Measurements from ENCODE around the gene LRRN2. TPM values are rescaled to one million over a fixed set of nuclear protein-coding genes. Genes with fewer than 3 reads are reported as not detected.

LRRN2 gene
- polyA plus RNA-seq, 1 donor from 2014 or later, result 3.3 TPM

DNA sequence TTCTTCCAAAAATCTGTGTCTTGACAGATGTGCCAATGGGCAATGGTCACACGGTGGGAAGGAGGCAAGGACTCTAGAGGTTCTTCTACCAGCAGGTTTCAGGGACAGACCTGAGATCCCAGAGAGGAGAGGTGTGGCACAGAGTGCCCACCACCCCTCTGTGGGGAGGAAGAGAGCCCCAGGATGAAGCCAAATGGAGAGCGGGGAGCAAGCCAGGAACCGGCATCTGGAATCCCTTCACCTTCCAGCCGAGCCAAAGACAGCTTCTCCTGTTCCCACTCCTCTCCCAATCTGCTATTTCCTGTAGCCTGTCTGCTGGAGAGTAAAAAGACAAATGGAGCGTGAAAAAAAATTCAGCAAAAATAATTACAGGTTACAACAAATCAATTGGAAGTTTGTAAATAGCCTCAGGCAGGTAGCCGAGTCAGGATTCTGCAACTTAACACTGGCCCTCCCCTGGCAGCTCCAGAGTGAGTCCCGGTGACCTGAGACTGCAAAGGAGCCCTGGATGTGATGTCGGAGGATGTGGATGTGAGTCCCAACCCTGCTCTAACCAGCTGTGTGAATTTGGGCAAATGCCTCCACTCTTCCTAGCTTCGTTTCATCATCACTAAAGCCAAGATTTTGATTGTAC lies 45.4 kb upstream of the LRRN2 start:
- Histone ChIP-seq H3K9me2 (ENCODE audit: insufficient read depth, low read length) (no peaks in the 10 kb centered on the region), H3F3A (ENCODE audit: insufficient read depth, low read length, poor library complexity, severe bottlenecking) (no peaks in the 10 kb centered on the region), H3K4me2 (ENCODE audit: low read length) (no peak overlapping the region), H3K36me3 (ENCODE audit: insufficient read depth, low read length) (no peaks in the 10 kb centered on the region), H3K79me2 (replicated peaks; ENCODE audit: insufficient read depth, low read length) (no peaks in the 10 kb centered on the region), H2AFZ (ENCODE audit: low read depth, low read length) (no peak overlapping the region), H4K20me1 (ENCODE audit: insufficient read depth) (no peaks in the 10 kb centered on the region), H3K9me3 (ENCODE audit: low read length) (no peaks in the 10 kb centered on the region), H3K4me3 (ENCODE audit: low read length) (no peak overlapping the region), H3K9ac (ENCODE audit: low read length) (no peak overlapping the region), H3K27ac (ENCODE audit: low read length) (no peak overlapping the region), H3K27me3 (ENCODE audit: insufficient read depth, low read depth, low read length) (no peaks in the 10 kb centered on the region)
- TF ChIP-seq EP300 (conservative IDR thresholded peaks at IDR 0.05; ENCODE audit: poor library complexity, severe bottlenecking) (no peak), SMC3 (conservative IDR thresholded peaks at IDR 0.05; ENCODE audit: poor library complexity) (no peak), EZH2 (IDR thresholded peaks at IDR 0.05; ENCODE audit: borderline replicate concordance, insufficient read depth, low read length, poor library complexity, severe bottlenecking) (no peak), POLR2AphosphoS5 (IDR thresholded peaks at IDR 0.05) (no peak), MXI1 (conservative IDR thresholded peaks at IDR 0.05; ENCODE audit: poor library complexity, severe bottlenecking) (no peak), RAD21 (conservative IDR thresholded peaks at IDR 0.05) (no peak), TAF1 (IDR thresholded peaks at IDR 0.05; ENCODE audit: low read depth) (no peak)
- TF ChIP-seq, protein P1, sequence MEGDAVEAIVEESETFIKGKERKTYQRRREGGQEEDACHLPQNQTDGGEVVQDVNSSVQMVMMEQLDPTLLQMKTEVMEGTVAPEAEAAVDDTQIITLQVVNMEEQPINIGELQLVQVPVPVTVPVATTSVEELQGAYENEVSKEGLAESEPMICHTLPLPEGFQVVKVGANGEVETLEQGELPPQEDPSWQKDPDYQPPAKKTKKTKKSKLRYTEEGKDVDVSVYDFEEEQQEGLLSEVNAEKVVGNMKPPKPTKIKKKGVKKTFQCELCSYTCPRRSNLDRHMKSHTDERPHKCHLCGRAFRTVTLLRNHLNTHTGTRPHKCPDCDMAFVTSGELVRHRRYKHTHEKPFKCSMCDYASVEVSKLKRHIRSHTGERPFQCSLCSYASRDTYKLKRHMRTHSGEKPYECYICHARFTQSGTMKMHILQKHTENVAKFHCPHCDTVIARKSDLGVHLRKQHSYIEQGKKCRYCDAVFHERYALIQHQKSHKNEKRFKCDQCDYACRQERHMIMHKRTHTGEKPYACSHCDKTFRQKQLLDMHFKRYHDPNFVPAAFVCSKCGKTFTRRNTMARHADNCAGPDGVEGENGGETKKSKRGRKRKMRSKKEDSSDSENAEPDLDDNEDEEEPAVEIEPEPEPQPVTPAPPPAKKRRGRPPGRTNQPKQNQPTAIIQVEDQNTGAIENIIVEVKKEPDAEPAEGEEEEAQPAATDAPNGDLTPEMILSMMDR (IDR thresholded peaks at IDR 0.05; ENCODE audit: poor library complexity, severe bottlenecking), result no peak
- TF ChIP-seq, protein P2, sequence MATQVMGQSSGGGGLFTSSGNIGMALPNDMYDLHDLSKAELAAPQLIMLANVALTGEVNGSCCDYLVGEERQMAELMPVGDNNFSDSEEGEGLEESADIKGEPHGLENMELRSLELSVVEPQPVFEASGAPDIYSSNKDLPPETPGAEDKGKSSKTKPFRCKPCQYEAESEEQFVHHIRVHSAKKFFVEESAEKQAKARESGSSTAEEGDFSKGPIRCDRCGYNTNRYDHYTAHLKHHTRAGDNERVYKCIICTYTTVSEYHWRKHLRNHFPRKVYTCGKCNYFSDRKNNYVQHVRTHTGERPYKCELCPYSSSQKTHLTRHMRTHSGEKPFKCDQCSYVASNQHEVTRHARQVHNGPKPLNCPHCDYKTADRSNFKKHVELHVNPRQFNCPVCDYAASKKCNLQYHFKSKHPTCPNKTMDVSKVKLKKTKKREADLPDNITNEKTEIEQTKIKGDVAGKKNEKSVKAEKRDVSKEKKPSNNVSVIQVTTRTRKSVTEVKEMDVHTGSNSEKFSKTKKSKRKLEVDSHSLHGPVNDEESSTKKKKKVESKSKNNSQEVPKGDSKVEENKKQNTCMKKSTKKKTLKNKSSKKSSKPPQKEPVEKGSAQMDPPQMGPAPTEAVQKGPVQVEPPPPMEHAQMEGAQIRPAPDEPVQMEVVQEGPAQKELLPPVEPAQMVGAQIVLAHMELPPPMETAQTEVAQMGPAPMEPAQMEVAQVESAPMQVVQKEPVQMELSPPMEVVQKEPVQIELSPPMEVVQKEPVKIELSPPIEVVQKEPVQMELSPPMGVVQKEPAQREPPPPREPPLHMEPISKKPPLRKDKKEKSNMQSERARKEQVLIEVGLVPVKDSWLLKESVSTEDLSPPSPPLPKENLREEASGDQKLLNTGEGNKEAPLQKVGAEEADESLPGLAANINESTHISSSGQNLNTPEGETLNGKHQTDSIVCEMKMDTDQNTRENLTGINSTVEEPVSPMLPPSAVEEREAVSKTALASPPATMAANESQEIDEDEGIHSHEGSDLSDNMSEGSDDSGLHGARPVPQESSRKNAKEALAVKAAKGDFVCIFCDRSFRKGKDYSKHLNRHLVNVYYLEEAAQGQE (IDR thresholded peaks at IDR 0.05; ENCODE audit: borderline replicate concordance), result no peak

DNA sequence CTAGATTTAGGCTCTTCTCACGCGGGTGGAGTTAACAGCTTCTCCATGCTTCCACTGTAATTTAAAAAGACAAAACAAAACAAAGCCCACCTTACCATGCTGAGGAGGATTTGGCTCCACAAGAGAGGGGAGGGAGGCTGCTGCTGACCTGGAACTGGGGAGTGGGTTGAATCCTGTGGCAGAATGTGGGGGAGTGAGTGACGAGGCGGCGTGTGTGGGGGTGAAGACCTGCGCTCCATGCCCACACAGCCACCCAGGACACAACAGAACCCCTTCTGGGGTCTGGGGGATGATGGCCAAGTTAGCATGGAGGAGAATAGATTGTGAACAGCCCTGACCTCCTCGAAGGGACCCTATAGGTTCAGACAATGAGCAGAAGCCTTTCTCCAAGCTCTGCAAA lies 44.0 kb upstream of the LRRN2 start:
- TF ChIP-seq, protein P2 (IDR thresholded peaks at IDR 0.05; ENCODE audit: borderline replicate concordance), result no peak
- TF ChIP-seq, protein P1 (IDR thresholded peaks at IDR 0.05; ENCODE audit: poor library complexity, severe bottlenecking), result no peak
- TF ChIP-seq EZH2 (IDR thresholded peaks at IDR 0.05; ENCODE audit: borderline replicate concordance, insufficient read depth, low read length, poor library complexity, severe bottlenecking) (no peak), EP300 (conservative IDR thresholded peaks at IDR 0.05; ENCODE audit: poor library complexity, severe bottlenecking) (no peak), SMC3 (conservative IDR thresholded peaks at IDR 0.05; ENCODE audit: poor library complexity) (no peak), TAF1 (IDR thresholded peaks at IDR 0.05; ENCODE audit: low read depth) (no peak), RAD21 (conservative IDR thresholded peaks at IDR 0.05) (no peak), MXI1 (conservative IDR thresholded peaks at IDR 0.05; ENCODE audit: poor library complexity, severe bottlenecking) (no peak), POLR2AphosphoS5 (IDR thresholded peaks at IDR 0.05) (no peak)
- H3K9ac ChIP-seq (ENCODE audit: low read length), result no peak overlapping the region
- no peaks in the 10 kb centered on the region for H3K27me3 ChIP-seq (ENCODE audit: insufficient read depth, low read depth, low read length)
- no peaks in the 10 kb centered on the region for H3K9me2 ChIP-seq (ENCODE audit: insufficient read depth, low read length)
- H4K20me1 ChIP-seq (ENCODE audit: insufficient read depth), result no peaks in the 10 kb centered on the region
- H3K36me3 ChIP-seq (ENCODE audit: insufficient read depth, low read length), result no peaks in the 10 kb centered on the region
- no peak overlapping the region for H2AFZ ChIP-seq (ENCODE audit: low read depth, low read length)
- no peak overlapping the region for H3K27ac ChIP-seq (ENCODE audit: low read length)
- H3F3A ChIP-seq (ENCODE audit: insufficient read depth, low read length, poor library complexity, severe bottlenecking), result no peaks in the 10 kb centered on the region
- no peaks in the 10 kb centered on the region for H3K9me3 ChIP-seq (ENCODE audit: low read length)
- H3K4me3 ChIP-seq (ENCODE audit: low read length), result no peak overlapping the region
- no peaks in the 10 kb centered on the region for H3K79me2 ChIP-seq (replicated peaks; ENCODE audit: insufficient read depth, low read length)
- H3K4me2 ChIP-seq (ENCODE audit: low read length), result no peak overlapping the region
